H9 (cell line): ENCODE data around the gene GAMT. TPM values are rescaled to one million over a fixed set of nuclear protein-coding genes. Genes with fewer than 3 reads are reported as not detected.

Source experiments
- DNase-seq: peaks from one replicate; pipeline ENCODE4 v3.0.0-alpha.2; 2017
- H2AFZ ChIP-seq: one replicate; pipeline ENCODE4 v1.6.1; 2013; ENCODE audit warnings: mild to moderate bottlenecking, low read length, control low read depth, moderate library complexity
- H2AK5ac ChIP-seq: 2 replicates; pipeline ENCODE4 v1.6.1; 2013; ENCODE audit warnings: low read length, control low read depth, mixed read lengths; ENCODE audit not compliant: insufficient read length
- H2BK120ac ChIP-seq: one replicate; pipeline ENCODE4 v1.6.1; 2013; ENCODE audit warnings: low read depth, mild to moderate bottlenecking, low read length, control low read depth, inconsistent platforms; ENCODE audit not compliant: poor library complexity, severe bottlenecking
- H2BK12ac ChIP-seq: 2 replicates; pipeline ENCODE4 v1.6.1; 2013; ENCODE audit warnings: low read length, control low read depth, mixed read lengths, low read depth; ENCODE audit not compliant: insufficient read length
- H2BK15ac ChIP-seq: 2 replicates; pipeline ENCODE4 v1.6.1; 2013; ENCODE audit warnings: low read depth, low read length, control low read depth
- H2BK20ac ChIP-seq: one replicate; pipeline ENCODE4 v1.6.1; 2013; ENCODE audit warnings: low read depth, mild to moderate bottlenecking, low read length, control low read depth, inconsistent platforms; ENCODE audit not compliant: poor library complexity, severe bottlenecking
- H2BK5ac ChIP-seq: 2 replicates; pipeline ENCODE4 v1.6.1; 2013; ENCODE audit warnings: low read length, control low read depth, mixed read lengths; ENCODE audit not compliant: insufficient read length
- H3K14ac ChIP-seq: 2 replicates; pipeline ENCODE4 v1.6.1; 2013; ENCODE audit warnings: low read length, control low read depth; ENCODE audit not compliant: insufficient read depth
- H3K18ac ChIP-seq: 2 replicates; pipeline ENCODE4 v1.6.1; 2013; ENCODE audit warnings: low read depth, mild to moderate bottlenecking, mixed read lengths, low read length, control low read depth; ENCODE audit not compliant: insufficient read length
- H3K23ac ChIP-seq: 2 replicates; pipeline ENCODE4 v1.6.1; 2013; ENCODE audit warnings: low read length, control low read depth, mixed read lengths, low read depth; ENCODE audit not compliant: insufficient read length
- H3K23me2 ChIP-seq: 2 replicates; pipeline ENCODE4 v1.6.1; 2013; ENCODE audit warnings: low read depth, mild to moderate bottlenecking, mixed read lengths, low read length, control low read depth; ENCODE audit not compliant: insufficient read length, poor library complexity, severe bottlenecking
- H3K27ac ChIP-seq: 2 replicates; pipeline ENCODE4 v1.5.1; 2013; ENCODE audit warnings: low read length, control low read depth, mixed read lengths, low read depth; ENCODE audit not compliant: insufficient read length
- H3K27me3 ChIP-seq: 2 replicates; pipeline ENCODE4 v1.6.1; 2013; ENCODE audit warnings: low read length, control low read depth, inconsistent platforms; ENCODE audit not compliant: insufficient read depth
- H3K4ac ChIP-seq: 2 replicates; pipeline ENCODE4 v1.6.1; 2013; ENCODE audit warnings: low read depth, mild to moderate bottlenecking, control low read depth, inconsistent platforms, low read length, moderate library complexity
- H3K4me1 ChIP-seq: 2 replicates; pipeline ENCODE4 v1.6.1; 2013; ENCODE audit warnings: low read length, control low read depth, inconsistent platforms; ENCODE audit not compliant: insufficient read depth
- H3K4me2 ChIP-seq: 2 replicates; pipeline ENCODE4 v1.6.1; 2013; ENCODE audit warnings: low read length, control low read depth, mixed read lengths; ENCODE audit not compliant: insufficient read length, insufficient read depth
- H3K56ac ChIP-seq: 2 replicates; pipeline ENCODE4 v1.6.1; 2013; ENCODE audit warnings: low read depth, mild to moderate bottlenecking, mixed read lengths, low read length, control low read depth; ENCODE audit not compliant: insufficient read length
- H3K79me1 ChIP-seq: 2 replicates; pipeline ENCODE4 v1.6.1; 2013; ENCODE audit warnings: low read depth, mild to moderate bottlenecking, moderate library complexity, low read length, control low read depth, inconsistent platforms; ENCODE audit not compliant: insufficient read depth, poor library complexity, severe bottlenecking
- H3K79me2 ChIP-seq: 2 replicates; pipeline ENCODE4 v1.6.1; 2013; ENCODE audit warnings: low read length, control low read depth, inconsistent platforms; ENCODE audit not compliant: insufficient read depth
- H3K9ac ChIP-seq: 2 replicates; pipeline ENCODE4 v1.6.1; 2013; ENCODE audit warnings: low read length, control low read depth, mixed read lengths; ENCODE audit not compliant: insufficient read length; ENCODE audit errors: extremely low read depth
- H3K9me3 ChIP-seq: one replicate; pipeline ENCODE4 v1.6.1; 2013; ENCODE audit warnings: low read depth, low read length, inconsistent platforms; ENCODE audit not compliant: control insufficient read depth
- H3T11ph ChIP-seq: one replicate; pipeline ENCODE4 v1.6.1; 2013; ENCODE audit warnings: mild to moderate bottlenecking, low read length, control low read depth, inconsistent platforms
- H4K20me1 ChIP-seq: one replicate; pipeline ENCODE4 v1.6.1; 2013; ENCODE audit not compliant: control insufficient read depth, insufficient read length, insufficient read depth
- H4K5ac ChIP-seq: 2 replicates; pipeline ENCODE4 v1.6.1; 2013; ENCODE audit warnings: low read depth, mild to moderate bottlenecking, mixed read lengths, low read length, control low read depth; ENCODE audit not compliant: insufficient read length
- H4K8ac ChIP-seq: replicated peaks from 2 replicates; pipeline ENCODE4 v1.6.1; 2013; ENCODE audit warnings: low read length, control low read depth, mixed read lengths, low read depth; ENCODE audit not compliant: insufficient read length
- H4K91ac ChIP-seq: 2 replicates; pipeline ENCODE4 v1.6.1; 2013; ENCODE audit warnings: low read depth, mild to moderate bottlenecking, moderate library complexity, mixed read lengths, low read length, control low read depth; ENCODE audit not compliant: insufficient read length
- H3K27ac Mint-ChIP-seq, 3 experiments: 2 replicates in 2 of 3; 3 replicates in 1 of 3; pipeline ENCODE4 v1.8.0; 2020 to 2021; ENCODE audit warnings: mixed read lengths in 3 of 3, mild to moderate bottlenecking in 1 of 3, moderate library complexity in 1 of 3
- H3K27me3 Mint-ChIP-seq: 2 replicates; pipeline ENCODE4 v1.8.0; 2021; ENCODE audit warnings: low read depth, mild to moderate bottlenecking, moderate library complexity, mixed read lengths
- H3K36me3 Mint-ChIP-seq, 3 experiments: 2 replicates in 2 of 3; 3 replicates in 1 of 3; pipeline ENCODE4 v1.8.0; 2020 to 2021; ENCODE audit warnings: low read depth in 3 of 3, mixed read lengths in 3 of 3; ENCODE audit not compliant: insufficient read depth in 1 of 3
- H3K4me1 Mint-ChIP-seq, 2 experiments: 2 replicates each; pipeline ENCODE4 v1.8.0; 2020; ENCODE audit warnings: mixed read lengths in 2 of 2
- H3K4me3 Mint-ChIP-seq, 2 experiments: 2 replicates in 1 of 2; 3 replicates in 1 of 2; pipeline ENCODE4 v1.8.0; 2020 to 2021; ENCODE audit warnings: mild to moderate bottlenecking in 2 of 2, mixed read lengths in 2 of 2, moderate library complexity in 1 of 2
- H3K9me3 Mint-ChIP-seq, 2 experiments: 2 replicates in 1 of 2; 3 replicates in 1 of 2; pipeline ENCODE4 v1.8.0; 2020; ENCODE audit warnings: mild to moderate bottlenecking in 2 of 2, mixed read lengths in 2 of 2, moderate library complexity in 1 of 2
- WGBS: extraction: QIAGEN DNeasy Blood & Tissue Kit; methylation state at CpG from one replicate; pipeline ENCODE4 v1.1.7; 2013; ENCODE audit warnings: missing lambda C conversion rate, low lambda C conversion rate, mixed read lengths; ENCODE audit not compliant: insufficient read length; ENCODE audit errors: extremely low coverage; 5-methylcytosine and 5-hydroxymethylcytosine counted together
- total RNA-seq: library from RNA; stranded (reverse); gene quantifications from 2 replicates; pipeline ENCODE4 v1.2.1, GENCODE V29; 2021
- TF ChIP-seq, protein P1 (sequence below): fragments of 200-600 bp; sonication (generic); conservative IDR thresholded peaks from 3 replicates; pipeline ENCODE4 v1.8.0; 2021; ENCODE audit warnings: antibody characterized with exemption, mild to moderate bottlenecking

GAMT gene
- total RNA-seq, 1 experiment from 2014 or later, result 26.6 TPM

DNA sequence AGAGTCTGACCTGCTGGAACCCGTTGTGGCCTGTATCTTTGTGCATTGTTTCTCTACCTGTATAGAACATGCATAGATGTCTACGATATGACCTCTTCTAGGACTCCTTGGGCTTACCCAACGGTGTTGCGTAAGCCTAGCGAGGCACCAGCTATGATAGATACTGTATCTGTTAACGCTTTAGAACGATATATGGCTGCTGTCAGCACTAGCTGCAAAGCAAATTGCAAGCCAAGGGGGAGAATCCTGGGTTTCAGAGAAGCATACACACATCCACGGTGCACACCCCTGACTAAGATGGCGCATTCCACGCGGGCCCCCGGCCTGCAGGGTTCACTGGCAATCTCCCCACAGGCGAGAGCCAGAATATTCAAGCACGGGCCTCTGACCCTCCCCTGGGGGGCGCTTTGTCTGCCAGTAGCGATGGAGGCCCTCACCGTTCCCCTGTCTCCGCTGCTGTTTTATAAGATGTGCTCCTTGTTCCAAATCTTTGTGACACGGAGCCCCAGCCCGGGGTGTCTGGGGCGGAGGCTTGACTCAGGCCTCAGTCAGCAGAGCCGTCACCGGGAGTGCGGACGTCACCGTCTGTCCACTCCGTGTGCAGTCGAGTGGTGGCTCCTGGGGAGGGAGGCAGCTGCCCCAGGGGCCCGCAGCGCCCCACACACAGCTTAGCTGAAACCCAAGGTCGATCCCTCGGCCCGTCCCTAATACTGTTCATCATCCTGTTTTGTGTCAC, 23.9 kb upstream of the GAMT start:
- Mint-ChIP-seq H3K4me3 (no peak overlapping the region), H3K9me3 (no peaks in the 10 kb centered on the region)

More for the DNA sequence above, 23.9 kb upstream of the GAMT start:
- no peak overlapping the region for H2BK5ac ChIP-seq
- DNase-seq, result no peak
- TF ChIP-seq, protein P1, sequence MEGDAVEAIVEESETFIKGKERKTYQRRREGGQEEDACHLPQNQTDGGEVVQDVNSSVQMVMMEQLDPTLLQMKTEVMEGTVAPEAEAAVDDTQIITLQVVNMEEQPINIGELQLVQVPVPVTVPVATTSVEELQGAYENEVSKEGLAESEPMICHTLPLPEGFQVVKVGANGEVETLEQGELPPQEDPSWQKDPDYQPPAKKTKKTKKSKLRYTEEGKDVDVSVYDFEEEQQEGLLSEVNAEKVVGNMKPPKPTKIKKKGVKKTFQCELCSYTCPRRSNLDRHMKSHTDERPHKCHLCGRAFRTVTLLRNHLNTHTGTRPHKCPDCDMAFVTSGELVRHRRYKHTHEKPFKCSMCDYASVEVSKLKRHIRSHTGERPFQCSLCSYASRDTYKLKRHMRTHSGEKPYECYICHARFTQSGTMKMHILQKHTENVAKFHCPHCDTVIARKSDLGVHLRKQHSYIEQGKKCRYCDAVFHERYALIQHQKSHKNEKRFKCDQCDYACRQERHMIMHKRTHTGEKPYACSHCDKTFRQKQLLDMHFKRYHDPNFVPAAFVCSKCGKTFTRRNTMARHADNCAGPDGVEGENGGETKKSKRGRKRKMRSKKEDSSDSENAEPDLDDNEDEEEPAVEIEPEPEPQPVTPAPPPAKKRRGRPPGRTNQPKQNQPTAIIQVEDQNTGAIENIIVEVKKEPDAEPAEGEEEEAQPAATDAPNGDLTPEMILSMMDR, result no peak
- H3K27me3 ChIP-seq, result no peaks in the 10 kb centered on the region
- no peak overlapping the region for H2BK12ac ChIP-seq
- H4K8ac ChIP-seq, result no peak overlapping the region
- H3K18ac ChIP-seq, result no peak overlapping the region
- H3K4ac ChIP-seq, result no peak overlapping the region
- no peak overlapping the region for H3K4me2 ChIP-seq
- Mint-ChIP-seq H3K27ac (peak overlapping the region in 1 of 3 experiments; percentile 51; a peak in 3 of 7 replicates), H3K4me1 (peaks cover 0 to 20% of the 10 kb centered on the region in 2 experiments; a peak in 2 of 4 replicates), H3K27me3 (no peaks in the 10 kb centered on the region), H3K36me3 (peaks cover 22 to 79% (median 68%) of the 10 kb centered on the region in 3 experiments)
- H3K23ac ChIP-seq, result no peak overlapping the region
- no peaks in the 10 kb centered on the region for H3K4me1 ChIP-seq
- H4K91ac ChIP-seq, result no peak overlapping the region
- H3K79me2 ChIP-seq, result no peaks in the 10 kb centered on the region; the same call in 1 of the 2 replicates
- H3K56ac ChIP-seq, result no peak overlapping the region
- no peak overlapping the region for H2AK5ac ChIP-seq
- H2BK20ac ChIP-seq, result no peak overlapping the region
- H2BK15ac ChIP-seq, result no peak overlapping the region
- H3K23me2 ChIP-seq, result peaks cover 6% of the 10 kb centered on the region
- H3K9me3 ChIP-seq, result no peaks in the 10 kb centered on the region
- H2AFZ ChIP-seq, result no peak overlapping the region
- H4K20me1 ChIP-seq, result no peaks in the 10 kb centered on the region
- no CpG with 5 or more reads among the region's 33 CpGs for WGBS
- no peak overlapping the region for H3K27ac ChIP-seq
- no peak overlapping the region for H3K9ac ChIP-seq
- H4K5ac ChIP-seq, result no peak overlapping the region
- H3K79me1 ChIP-seq, result peaks cover 3% of the 10 kb centered on the region
- no peak overlapping the region for H3T11ph ChIP-seq
- no peak overlapping the region for H3K14ac ChIP-seq
- no peak overlapping the region for H2BK120ac ChIP-seq
